Keratinocyte (primary cell): ENCODE measurements around the gene RBMY1D. TPM values are rescaled to one million over a fixed set of nuclear protein-coding genes. Genes with fewer than 3 reads are reported as not detected.

Experiments
- DNase-seq: peaks from one replicate; pipeline ENCODE4 v3.0.0-alpha.2; 2011; ENCODE audit warnings: low read depth, missing footprints, low spot score
- FAIRE-seq: peaks from 2 replicates; lab custom pipeline; 2011; peaks lifted over from hg19 to GRCh38; lab: Jason Lieb, UNC
- H2AFZ ChIP-seq: 2 replicates; pipeline ENCODE4 v1.6.0; 2012; ENCODE audit warnings: low read length, control low read depth, inconsistent platforms; ENCODE audit not compliant: control insufficient read depth
- H3K27ac ChIP-seq: 2 replicates; pipeline ENCODE4 v1.5.1; 2011; ENCODE audit warnings: low read length; ENCODE audit not compliant: control insufficient read depth, insufficient read depth
- H3K27me3 ChIP-seq: 3 replicates; pipeline ENCODE4 v1.6.0; 2011; ENCODE audit warnings: low read length; ENCODE audit not compliant: control insufficient read depth, insufficient read depth; ENCODE audit errors: extremely low read depth
- H3K36me3 ChIP-seq, 2 experiments: 2 replicates in 1 of 2; 3 replicates in 1 of 2; pipeline ENCODE4 v1.5.1; 2011; ENCODE audit warnings: low read length in 2 of 2, mild to moderate bottlenecking in 1 of 2; ENCODE audit not compliant: control insufficient read depth in 2 of 2, insufficient read depth in 2 of 2; ENCODE audit errors: extremely low read depth in 1 of 2
- H3K4me1 ChIP-seq: 3 replicates; pipeline ENCODE4 v1.5.1; 2011; ENCODE audit warnings: low read length; ENCODE audit not compliant: control insufficient read depth, insufficient read depth; ENCODE audit errors: extremely low read depth
- H3K4me2 ChIP-seq: 3 replicates; pipeline ENCODE4 v1.6.0; 2011; ENCODE audit warnings: low read depth, low read length; ENCODE audit not compliant: control insufficient read depth, insufficient read depth; ENCODE audit errors: extremely low read depth
- H3K4me3 ChIP-seq, 3 experiments: fragments of 200-600 bp in 1 of 3; sonication (generic) in 1 of 3; 2 replicates in 2 of 3; 3 replicates in 1 of 3; pipeline ENCODE4 v1.5.1; 2011 to 2016; ENCODE audit warnings: low read length in 3 of 3, mild to moderate bottlenecking in 3 of 3, control low read depth in 2 of 3, inconsistent platforms in 1 of 3, low read depth in 1 of 3, mixed read lengths in 1 of 3, mixed run types in 1 of 3, moderate library complexity in 1 of 3; ENCODE audit not compliant: control insufficient read depth in 2 of 3, insufficient read depth in 2 of 3; ENCODE audit errors: extremely low read depth in 1 of 3
- H3K79me2 ChIP-seq: 2 replicates; pipeline ENCODE4 v1.6.0; 2012; ENCODE audit warnings: low read length; ENCODE audit not compliant: control insufficient read depth, insufficient read depth
- H3K9ac ChIP-seq: 3 replicates; pipeline ENCODE4 v1.6.0; 2011; ENCODE audit warnings: low read length; ENCODE audit not compliant: control insufficient read depth, insufficient read depth; ENCODE audit errors: extremely low read depth
- H3K9me1 ChIP-seq: 3 replicates; pipeline ENCODE4 v1.6.0; 2011; ENCODE audit warnings: low read length; ENCODE audit not compliant: control insufficient read depth, insufficient read depth; ENCODE audit errors: extremely low read depth
- H3K9me3 ChIP-seq: 2 replicates; pipeline ENCODE4 v1.5.1; 2012; ENCODE audit warnings: low read depth, low read length; ENCODE audit not compliant: control insufficient read depth
- H4K20me1 ChIP-seq: 3 replicates; pipeline ENCODE4 v1.6.0; 2011; ENCODE audit warnings: low read length; ENCODE audit not compliant: control insufficient read depth, insufficient read depth; ENCODE audit errors: extremely low read depth
- EZH2 ChIP-seq: IDR thresholded peaks from one replicate; pipeline ENCODE4 v1.6.1; 2012; ENCODE audit warnings: inconsistent platforms, mild to moderate bottlenecking, low read length, moderate library complexity
- dilution Hi-C: fragments of 300-500 bp; cut with MboI; formaldehyde crosslinking; loops from one replicate; pipeline ENCODE4 v1.7.0; 2020; ENCODE audit warnings: low sequenced_read_pairs; ENCODE audit not compliant: extremely low pct_ligation_motif_present
- polyA plus RNA-seq, 5 experiments: library from polyadenylated mRNA; depleted of rRNA in 3 of 5; stranded (reverse) in 3 of 5; stranded (forward) in 1 of 5; unstranded in 1 of 5; fragments of >200 nt; gene quantifications; 1 replicate in 1 of 5; 2 replicates in 3 of 5; 3 replicates in 1 of 5; pipeline versions ENCODE4 v1.2.1 to v1.2.3, GENCODE V29; 2011 to 2012; ENCODE audit warnings: missing spikeins in 2 of 5, low read depth in 1 of 5, low replicate concordance in 1 of 5
- TF ChIP-seq, protein P1 (sequence below), 3 experiments: IDR thresholded peaks in 1 of 3; conservative IDR thresholded peaks in 1 of 3; optimal IDR thresholded peaks in 1 of 3; 2 replicates in 2 of 3; 3 replicates in 1 of 3; pipeline versions ENCODE3 to v1.5.1; 2011; ENCODE audit warnings: low read length in 3 of 3, mild to moderate bottlenecking in 3 of 3, moderate library complexity in 2 of 3, control low read depth in 1 of 3, inconsistent platforms in 1 of 3; ENCODE audit not compliant: insufficient read depth in 2 of 3; ENCODE audit errors: extremely low read depth in 1 of 3

RBMY1D gene
- polyA plus RNA-seq, 1 donor (not counting 4 experiments of a cell fraction or from before 2014, with no cell fraction given), result not detected

DNA sequence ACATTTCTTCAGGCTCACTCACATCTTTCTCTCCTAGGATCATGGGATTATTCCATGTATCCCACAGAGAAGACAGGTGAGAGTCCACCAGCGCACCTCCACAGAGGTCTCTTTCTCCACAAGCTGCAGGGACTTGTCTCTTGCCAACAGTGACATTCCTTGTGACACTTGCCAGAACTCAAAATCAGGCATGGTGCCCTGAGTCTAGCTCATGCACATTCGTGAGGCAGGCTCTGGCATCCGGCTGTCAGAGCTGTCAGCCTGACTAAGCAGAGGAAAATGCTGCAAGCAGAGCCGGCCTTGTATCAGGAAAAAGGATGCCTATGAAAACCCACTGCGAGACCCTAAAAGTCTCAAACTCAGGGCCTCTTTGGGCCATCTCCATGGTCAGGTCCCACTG is 54.8 kb downstream of the RBMY1D start:
- TF ChIP-seq EZH2, result no peak
- TF ChIP-seq, protein P1, sequence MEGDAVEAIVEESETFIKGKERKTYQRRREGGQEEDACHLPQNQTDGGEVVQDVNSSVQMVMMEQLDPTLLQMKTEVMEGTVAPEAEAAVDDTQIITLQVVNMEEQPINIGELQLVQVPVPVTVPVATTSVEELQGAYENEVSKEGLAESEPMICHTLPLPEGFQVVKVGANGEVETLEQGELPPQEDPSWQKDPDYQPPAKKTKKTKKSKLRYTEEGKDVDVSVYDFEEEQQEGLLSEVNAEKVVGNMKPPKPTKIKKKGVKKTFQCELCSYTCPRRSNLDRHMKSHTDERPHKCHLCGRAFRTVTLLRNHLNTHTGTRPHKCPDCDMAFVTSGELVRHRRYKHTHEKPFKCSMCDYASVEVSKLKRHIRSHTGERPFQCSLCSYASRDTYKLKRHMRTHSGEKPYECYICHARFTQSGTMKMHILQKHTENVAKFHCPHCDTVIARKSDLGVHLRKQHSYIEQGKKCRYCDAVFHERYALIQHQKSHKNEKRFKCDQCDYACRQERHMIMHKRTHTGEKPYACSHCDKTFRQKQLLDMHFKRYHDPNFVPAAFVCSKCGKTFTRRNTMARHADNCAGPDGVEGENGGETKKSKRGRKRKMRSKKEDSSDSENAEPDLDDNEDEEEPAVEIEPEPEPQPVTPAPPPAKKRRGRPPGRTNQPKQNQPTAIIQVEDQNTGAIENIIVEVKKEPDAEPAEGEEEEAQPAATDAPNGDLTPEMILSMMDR (optimal IDR thresholded peaks at IDR 0.05 in 1 of 3, IDR thresholded peaks at IDR 0.05 in 1 of 3, conservative IDR thresholded peaks at IDR 0.05 in 1 of 3; ENCODE audit: extremely low read depth in 1 of 3, insufficient read depth in 2 of 3, low read length in 3 of 3), result no peak
- H3K9ac ChIP-seq, result no peak overlapping the region
- no peak overlapping the region for H3K27ac ChIP-seq
- H3K9me1 ChIP-seq, result no peaks in the 10 kb centered on the region
- FAIRE-seq (no peak), DNase-seq (no peak)
- H3K4me1 ChIP-seq, result no peaks in the 10 kb centered on the region
- H3K36me3 ChIP-seq, result no peaks in the 10 kb centered on the region
- no peaks in the 10 kb centered on the region for H4K20me1 ChIP-seq
- no peak overlapping the region for H3K4me3 ChIP-seq
- H3K79me2 ChIP-seq, result no peaks in the 10 kb centered on the region
- no peaks in the 10 kb centered on the region for H3K27me3 ChIP-seq
- no peak overlapping the region for H2AFZ ChIP-seq
- no peak overlapping the region for H3K4me2 ChIP-seq
- dilution Hi-C loops, result no loop called here
- no peaks in the 10 kb centered on the region for H3K9me3 ChIP-seq

DNA sequence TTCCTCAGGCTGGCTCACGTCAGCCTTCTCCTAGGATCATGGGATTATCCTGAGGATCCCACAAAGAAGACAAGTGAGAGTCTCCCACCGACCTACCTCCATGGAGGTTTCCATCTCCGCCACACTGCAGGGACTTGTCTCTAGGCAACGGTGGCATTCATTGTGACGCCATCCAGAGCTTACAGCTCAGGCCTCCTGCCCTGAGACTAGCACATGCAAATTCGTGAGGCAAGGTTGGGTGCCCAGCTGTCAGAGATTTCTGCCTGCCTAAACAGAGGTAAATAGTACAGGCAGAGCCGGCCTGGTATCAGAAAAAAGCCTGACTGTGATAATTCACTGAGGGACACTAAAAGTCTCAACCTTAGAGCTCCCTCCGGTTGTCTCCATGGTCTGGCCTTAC is 58.0 kb downstream of the RBMY1D start:
- H3K36me3 ChIP-seq, result no peaks in the 10 kb centered on the region
- no peaks in the 10 kb centered on the region for H4K20me1 ChIP-seq
- no peak overlapping the region for H2AFZ ChIP-seq
- no peaks in the 10 kb centered on the region for H3K9me3 ChIP-seq
- H3K79me2 ChIP-seq, result no peaks in the 10 kb centered on the region
- H3K4me1 ChIP-seq, result no peaks in the 10 kb centered on the region
- H3K27ac ChIP-seq, result no peak overlapping the region
- dilution Hi-C loops, result no loop called here
- no peaks in the 10 kb centered on the region for H3K9me1 ChIP-seq
- no peak for DNase-seq
- TF ChIP-seq, protein P1 (optimal IDR thresholded peaks at IDR 0.05 in 1 of 3, IDR thresholded peaks at IDR 0.05 in 1 of 3, conservative IDR thresholded peaks at IDR 0.05 in 1 of 3; ENCODE audit: extremely low read depth in 1 of 3, insufficient read depth in 2 of 3, low read length in 3 of 3), result no peak
- no peak for TF ChIP-seq EZH2
- no peak overlapping the region for H3K4me3 ChIP-seq
- FAIRE-seq, result no peak
- no peak overlapping the region for H3K9ac ChIP-seq
- no peak overlapping the region for H3K4me2 ChIP-seq
- no peaks in the 10 kb centered on the region for H3K27me3 ChIP-seq
